Measurements from ENCODE around the gene GABPB2. TPM values are rescaled to one million over a fixed set of nuclear protein-coding genes. Genes with fewer than 3 reads are reported as not detected.

GABPB2 gene
- total and polyA plus RNA-seq, 2 experiments from 2014 or later, result 1.1 to 2.6 TPM

- no peak for ATAC-seq
- H3K4me1 Mint-ChIP-seq, result peaks cover 11% of the 10 kb centered on the region
- H2AFZ ChIP-seq, result no peak overlapping the region
- H3K27ac Mint-ChIP-seq, result no peak overlapping the region
- H3K27ac ChIP-seq (ENCODE audit: low read depth), result no peak overlapping the region
- H3K4me1 ChIP-seq (ENCODE audit: insufficient read depth), result peaks cover 14% of the 10 kb centered on the region; the same call in 1 of the 2 replicates
- TF ChIP-seq, protein P1, sequence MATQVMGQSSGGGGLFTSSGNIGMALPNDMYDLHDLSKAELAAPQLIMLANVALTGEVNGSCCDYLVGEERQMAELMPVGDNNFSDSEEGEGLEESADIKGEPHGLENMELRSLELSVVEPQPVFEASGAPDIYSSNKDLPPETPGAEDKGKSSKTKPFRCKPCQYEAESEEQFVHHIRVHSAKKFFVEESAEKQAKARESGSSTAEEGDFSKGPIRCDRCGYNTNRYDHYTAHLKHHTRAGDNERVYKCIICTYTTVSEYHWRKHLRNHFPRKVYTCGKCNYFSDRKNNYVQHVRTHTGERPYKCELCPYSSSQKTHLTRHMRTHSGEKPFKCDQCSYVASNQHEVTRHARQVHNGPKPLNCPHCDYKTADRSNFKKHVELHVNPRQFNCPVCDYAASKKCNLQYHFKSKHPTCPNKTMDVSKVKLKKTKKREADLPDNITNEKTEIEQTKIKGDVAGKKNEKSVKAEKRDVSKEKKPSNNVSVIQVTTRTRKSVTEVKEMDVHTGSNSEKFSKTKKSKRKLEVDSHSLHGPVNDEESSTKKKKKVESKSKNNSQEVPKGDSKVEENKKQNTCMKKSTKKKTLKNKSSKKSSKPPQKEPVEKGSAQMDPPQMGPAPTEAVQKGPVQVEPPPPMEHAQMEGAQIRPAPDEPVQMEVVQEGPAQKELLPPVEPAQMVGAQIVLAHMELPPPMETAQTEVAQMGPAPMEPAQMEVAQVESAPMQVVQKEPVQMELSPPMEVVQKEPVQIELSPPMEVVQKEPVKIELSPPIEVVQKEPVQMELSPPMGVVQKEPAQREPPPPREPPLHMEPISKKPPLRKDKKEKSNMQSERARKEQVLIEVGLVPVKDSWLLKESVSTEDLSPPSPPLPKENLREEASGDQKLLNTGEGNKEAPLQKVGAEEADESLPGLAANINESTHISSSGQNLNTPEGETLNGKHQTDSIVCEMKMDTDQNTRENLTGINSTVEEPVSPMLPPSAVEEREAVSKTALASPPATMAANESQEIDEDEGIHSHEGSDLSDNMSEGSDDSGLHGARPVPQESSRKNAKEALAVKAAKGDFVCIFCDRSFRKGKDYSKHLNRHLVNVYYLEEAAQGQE (IDR thresholded peaks at IDR 0.05; ENCODE audit: unreplicated experiment), result no peak
- no peak for TF ChIP-seq ETS1 (IDR thresholded peaks at IDR 0.05)
- no peak for TF ChIP-seq ZNF114 (CRISPR knock-in tag; IDR thresholded peaks at IDR 0.05)
- no peaks in the 10 kb centered on the region for H3K9me2 ChIP-seq (ENCODE audit: insufficient read depth)
- no peaks in the 10 kb centered on the region; the same call in 1 of the 2 replicates for H4K20me1 ChIP-seq (replicated peaks; ENCODE audit: insufficient read depth)
- H3K4me3 Mint-ChIP-seq, result no peak overlapping the region
- peaks cover 4% of the 10 kb centered on the region; the same call in 1 of the 2 replicates for H3F3A ChIP-seq (replicated peaks; ENCODE audit: low read depth)
- H3K9me3 Mint-ChIP-seq, result no peaks in the 10 kb centered on the region
- H3K27me3 ChIP-seq (ENCODE audit: insufficient read depth), result peaks cover 38% of the 10 kb centered on the region
- H3K79me2 ChIP-seq (replicated peaks; ENCODE audit: insufficient read depth), result no peaks in the 10 kb centered on the region
- peaks cover 43% of the 10 kb centered on the region for H3K27me3 Mint-ChIP-seq (ENCODE audit: insufficient read depth, low read depth, poor library complexity)
- no peak overlapping the region for H3K4me3 ChIP-seq
- H3K4me2 ChIP-seq, result no peak overlapping the region
- peaks cover 34% of the 10 kb centered on the region for H3K36me3 Mint-ChIP-seq (ENCODE audit: low read depth)
- no peaks in the 10 kb centered on the region for H3K36me3 ChIP-seq (ENCODE audit: insufficient read depth)
- no peak for DNase-seq (ENCODE audit: low spot score)
Observed at GRCh38 chr1:151134991-151135390, 64.4 kb downstream of the GABPB2 start.

DNA sequence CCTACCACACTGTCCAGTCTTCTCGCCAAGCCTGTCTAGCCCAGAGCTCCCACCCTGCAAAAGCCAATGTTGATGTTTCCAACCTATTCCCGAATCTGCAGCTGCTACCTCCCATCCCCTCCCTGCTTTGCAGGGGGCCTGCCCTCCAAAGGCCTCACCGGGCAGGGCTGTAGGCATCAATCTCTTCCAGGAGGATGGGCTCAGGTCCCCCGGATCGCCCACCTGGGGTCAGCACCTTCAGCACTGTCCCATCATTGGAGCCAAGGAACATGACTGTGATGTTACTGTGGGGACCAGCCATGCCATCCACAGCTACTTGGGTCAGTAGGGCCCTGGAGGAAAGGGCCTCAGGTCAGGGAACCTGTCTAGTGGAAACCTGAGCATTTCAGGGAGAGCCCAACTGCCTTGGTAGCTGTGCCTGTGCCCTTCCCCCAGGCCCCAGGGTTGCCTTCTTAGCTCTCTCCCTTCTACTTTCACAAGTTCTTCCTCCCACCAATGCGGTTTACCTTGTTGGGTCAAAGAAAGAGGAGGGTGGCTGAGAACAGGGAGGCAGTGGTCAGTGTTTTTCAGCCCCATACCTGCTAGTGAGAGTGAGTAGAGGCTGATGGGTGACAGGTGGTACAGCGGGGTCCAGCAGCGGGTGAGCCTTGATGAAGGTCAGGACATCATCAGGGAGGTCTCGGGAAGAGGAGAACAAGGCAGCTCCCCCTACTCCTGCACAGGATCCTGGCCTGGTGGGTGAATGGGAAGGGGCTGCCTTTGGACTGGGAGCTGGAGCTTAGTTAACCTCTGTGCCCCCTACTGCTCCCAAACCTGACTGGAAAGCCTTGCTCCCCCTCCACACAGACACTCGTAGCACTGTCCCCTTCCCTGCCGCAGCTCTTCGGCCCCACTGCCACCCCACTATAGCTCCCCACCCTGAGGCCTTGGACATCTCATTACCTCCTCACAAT, 65.1 kb downstream of the GABPB2 start:
- Histone ChIP-seq H2AFZ (no peak overlapping the region), H3K9me2 (ENCODE audit: insufficient read depth) (no peaks in the 10 kb centered on the region), H3K36me3 (ENCODE audit: insufficient read depth) (no peaks in the 10 kb centered on the region), H4K20me1 (replicated peaks; ENCODE audit: insufficient read depth) (no peaks in the 10 kb centered on the region; the same call in 1 of the 2 replicates), H3K4me2 (no peak overlapping the region), H3K4me3 (no peak overlapping the region), H3K27ac (ENCODE audit: low read depth) (no peak overlapping the region), H3F3A (replicated peaks; ENCODE audit: low read depth) (peaks cover 4% of the 10 kb centered on the region; the same call in 1 of the 2 replicates), H3K79me2 (replicated peaks; ENCODE audit: insufficient read depth) (no peaks in the 10 kb centered on the region), H3K27me3 (ENCODE audit: insufficient read depth) (peaks cover 33% of the 10 kb centered on the region), H3K4me1 (ENCODE audit: insufficient read depth) (peaks cover 7% of the 10 kb centered on the region; the same call in 1 of the 2 replicates)
- Mint-ChIP-seq H3K9me3 (no peaks in the 10 kb centered on the region), H3K4me1 (peaks cover 5% of the 10 kb centered on the region), H3K36me3 (ENCODE audit: low read depth) (peaks cover 34% of the 10 kb centered on the region), H3K4me3 (no peak overlapping the region), H3K27ac (no peak overlapping the region), H3K27me3 (ENCODE audit: insufficient read depth, low read depth, poor library complexity) (peaks cover 45% of the 10 kb centered on the region)
- DNase-seq (ENCODE audit: low spot score) (peak; percentile 40), ATAC-seq (no peak)
- TF ChIP-seq, protein P1 (IDR thresholded peaks at IDR 0.05; ENCODE audit: unreplicated experiment), result no peak

Measured in GM23338 (cell line).